Activated T-cell treated with anti-CD3 and anti-CD28 coated beads, Interleukin-2, amount 50 U/mL, for 4 hours (primary cell): ENCODE data around the gene FANK1. TPM values are rescaled to one million over a fixed set of nuclear protein-coding genes. Genes with fewer than 3 reads are reported as not detected.

ENCODE experiments used
- ATAC-seq, 2 donors: fragments of 200-7000 bp; cut with Tn5 transposase; one replicate each; pipeline ENCODE4 v1.10.0; 2021
- DNase-seq: peaks from one replicate; pipeline ENCODE4 v3.0.0-alpha.2; 2020
- H3K27me3 Mint-ChIP-seq: one replicate; pipeline ENCODE4 v1.8.0; 2021; ENCODE audit warnings: low read depth, mixed read lengths
- H3K36me3 Mint-ChIP-seq: one replicate; pipeline ENCODE4 v1.8.0; 2022; ENCODE audit warnings: mixed read lengths; ENCODE audit not compliant: insufficient read depth
- H3K4me1 Mint-ChIP-seq: one replicate; pipeline ENCODE4 v1.8.0; 2021; ENCODE audit warnings: low read depth, mixed read lengths
- H3K4me3 Mint-ChIP-seq: one replicate; pipeline ENCODE4 v1.8.0; 2021; ENCODE audit warnings: mild to moderate bottlenecking, moderate library complexity, mixed read lengths
- H3K9me3 Mint-ChIP-seq: one replicate; pipeline ENCODE4 v1.8.0; 2021; ENCODE audit warnings: mixed read lengths
- total RNA-seq, 3 donors: library from RNA; stranded (reverse); gene quantifications; one replicate each; pipeline ENCODE4 v1.2.1, GENCODE V29; 2021

Gene FANK1
- total RNA-seq, 3 donors from 2014 or later: 0.37 to 0.71 (median 0.66) TPM

GRCh38 chr10:126001576-126001975 is 105.2 kb downstream of the FANK1 start:
- no peak overlapping the region for H3K4me3 Mint-ChIP-seq
- ATAC-seq: no peak
- H3K36me3 Mint-ChIP-seq: no peaks in the 10 kb centered on the region
- peaks cover 3% of the 10 kb centered on the region for H3K4me1 Mint-ChIP-seq
- H3K9me3 Mint-ChIP-seq: no peaks in the 10 kb centered on the region
- peaks cover 4% of the 10 kb centered on the region for H3K27me3 Mint-ChIP-seq
- DNase-seq: no peak

GRCh38 chr10:126004752-126005151 is 108.4 kb downstream of the FANK1 start:
- Mint-ChIP-seq H3K9me3 (no peaks in the 10 kb centered on the region), H3K36me3 (no peaks in the 10 kb centered on the region), H3K4me3 (no peak overlapping the region), H3K4me1 (peaks cover 2% of the 10 kb centered on the region), H3K27me3 (peaks cover 2% of the 10 kb centered on the region)
- DNase-seq (no peak), ATAC-seq (no peak)

GRCh38 chr10:126006264-126006663 is 109.9 kb downstream of the FANK1 start:
- Mint-ChIP-seq H3K4me3 (no peak overlapping the region), H3K4me1 (peaks cover under 1% of the 10 kb centered on the region), H3K9me3 (no peaks in the 10 kb centered on the region), H3K36me3 (no peaks in the 10 kb centered on the region), H3K27me3 (peaks cover 2% of the 10 kb centered on the region)
- no peak for ATAC-seq
- DNase-seq: no peak

- Mint-ChIP-seq H3K27me3 (peaks cover 2% of the 10 kb centered on the region), H3K9me3 (no peaks in the 10 kb centered on the region), H3K4me3 (no peak overlapping the region), H3K4me1 (peaks cover 3% of the 10 kb centered on the region), H3K36me3 (no peaks in the 10 kb centered on the region)
- ATAC-seq (no peak), DNase-seq (no peak)
Observed at GRCh38 chr10:126006906-126007305, 110.5 kb downstream of the FANK1 start.

GRCh38 chr10:126009650-126010049 is 113.3 kb downstream of the FANK1 start:
- Mint-ChIP-seq H3K27me3 (no peaks in the 10 kb centered on the region), H3K4me3 (no peak overlapping the region), H3K36me3 (no peaks in the 10 kb centered on the region), H3K9me3 (no peaks in the 10 kb centered on the region), H3K4me1 (peaks cover 12% of the 10 kb centered on the region)
- DNase-seq (no peak), ATAC-seq (no peak)

GRCh38 chr10:126011995-126012394 is 115.6 kb downstream of the FANK1 start:
- peaks cover 2% of the 10 kb centered on the region for H3K27me3 Mint-ChIP-seq
- no peaks in the 10 kb centered on the region for H3K36me3 Mint-ChIP-seq
- H3K4me3 Mint-ChIP-seq: no peak overlapping the region
- peaks cover 12% of the 10 kb centered on the region for H3K4me1 Mint-ChIP-seq
- no peaks in the 10 kb centered on the region for H3K9me3 Mint-ChIP-seq
- ATAC-seq (no peak), DNase-seq (no peak)

GRCh38 chr10:126012485-126012884 is 116.1 kb downstream of the FANK1 start:
- Mint-ChIP-seq H3K4me1 (peaks cover 12% of the 10 kb centered on the region), H3K9me3 (no peaks in the 10 kb centered on the region), H3K4me3 (no peak overlapping the region), H3K27me3 (peaks cover 4% of the 10 kb centered on the region), H3K36me3 (no peaks in the 10 kb centered on the region)
- no peak for ATAC-seq
- DNase-seq: no peak

GRCh38 chr10:126013489-126014281 is 117.3 kb downstream of the FANK1 start:
- ATAC-seq: peak; percentile 21 to 68

GRCh38 chr10:126014309-126014708 is 117.9 kb downstream of the FANK1 start:
- Mint-ChIP-seq H3K27me3 (peaks cover 4% of the 10 kb centered on the region), H3K36me3 (no peaks in the 10 kb centered on the region), H3K4me3 (no peak overlapping the region), H3K9me3 (no peaks in the 10 kb centered on the region), H3K4me1 (peaks cover 12% of the 10 kb centered on the region)
- ATAC-seq: no peak
- DNase-seq: no peak

More at GRCh38 chr10:126013489-126014281, 117.3 kb downstream of the FANK1 start:
- DNase-seq: no peak
- H3K4me1 Mint-ChIP-seq: peaks cover 12% of the 10 kb centered on the region
- H3K36me3 Mint-ChIP-seq: no peaks in the 10 kb centered on the region
- H3K4me3 Mint-ChIP-seq: no peak overlapping the region
- no peaks in the 10 kb centered on the region for H3K9me3 Mint-ChIP-seq
- H3K27me3 Mint-ChIP-seq: peaks cover 4% of the 10 kb centered on the region

- ATAC-seq (no peak), DNase-seq (no peak)
- no peaks in the 10 kb centered on the region for H3K9me3 Mint-ChIP-seq
- no peak overlapping the region for H3K4me3 Mint-ChIP-seq
- H3K4me1 Mint-ChIP-seq: peaks cover 12% of the 10 kb centered on the region
- peaks cover 9% of the 10 kb centered on the region for H3K27me3 Mint-ChIP-seq
- no peaks in the 10 kb centered on the region for H3K36me3 Mint-ChIP-seq
Observed at GRCh38 chr10:126015413-126015812, 119.0 kb downstream of the FANK1 start.

- no peak overlapping the region for H3K4me3 Mint-ChIP-seq
- ATAC-seq (no peak), DNase-seq (no peak)
- H3K27me3 Mint-ChIP-seq: peaks cover 9% of the 10 kb centered on the region
- no peaks in the 10 kb centered on the region for H3K36me3 Mint-ChIP-seq
- peaks cover 12% of the 10 kb centered on the region for H3K4me1 Mint-ChIP-seq
- no peaks in the 10 kb centered on the region for H3K9me3 Mint-ChIP-seq
Observed at GRCh38 chr10:126016156-126016805, 119.9 kb downstream of the FANK1 start.

GRCh38 chr10:126016882-126017281 is 120.5 kb downstream of the FANK1 start:
- peaks cover 10% of the 10 kb centered on the region for H3K4me1 Mint-ChIP-seq
- no peak overlapping the region for H3K4me3 Mint-ChIP-seq
- no peaks in the 10 kb centered on the region for H3K9me3 Mint-ChIP-seq
- peaks cover 9% of the 10 kb centered on the region for H3K27me3 Mint-ChIP-seq
- no peaks in the 10 kb centered on the region for H3K36me3 Mint-ChIP-seq
- DNase-seq (no peak), ATAC-seq (no peak)

- no peak overlapping the region for H3K4me3 Mint-ChIP-seq
- ATAC-seq (no peak), DNase-seq (no peak)
- H3K4me1 Mint-ChIP-seq: peaks cover 6% of the 10 kb centered on the region
- H3K27me3 Mint-ChIP-seq: peaks cover 9% of the 10 kb centered on the region
- no peaks in the 10 kb centered on the region for H3K36me3 Mint-ChIP-seq
- no peaks in the 10 kb centered on the region for H3K9me3 Mint-ChIP-seq
Observed at GRCh38 chr10:126017961-126018560, 121.7 kb downstream of the FANK1 start.

GRCh38 chr10:126021833-126022500 is 125.6 kb downstream of the FANK1 start:
- Mint-ChIP-seq H3K4me1 (no peaks in the 10 kb centered on the region), H3K27me3 (peaks cover 8% of the 10 kb centered on the region), H3K4me3 (no peak overlapping the region), H3K9me3 (peaks cover 16% of the 10 kb centered on the region), H3K36me3 (no peaks in the 10 kb centered on the region)
- no peak for ATAC-seq
- no peak for DNase-seq
